Endothelial cell of umbilical vein (primary cell): ENCODE results near the gene C22orf39. TPM values are rescaled to one million over a fixed set of nuclear protein-coding genes. Genes with fewer than 3 reads are reported as not detected.

Experiments used
- BruUV-seq: library from RNA; stranded (reverse); fragments of 400-500 nt; replicated peaks from 2 replicates; lab custom pipeline; 2021; lab: Mats Ljungman, UMichigan
- CTCF ChIA-PET: fragments of 300-600, 350-600 bp; sonication (Branson Sonifier 250); formaldehyde crosslinking; loops from one replicate; lab custom pipeline; 2021; ENCODE audit warnings: antibody characterized with exemption, inconsistent platforms; lab: Charles Lee
- POLR2A ChIA-PET: fragments of 300-600, 350-600 bp; sonication (Branson Sonifier 250); formaldehyde crosslinking; loops from one replicate; lab custom pipeline; 2021; ENCODE audit warnings: antibody characterized with exemption, inconsistent platforms; lab: Charles Lee
- DNase-seq: peaks from one replicate; pipeline ENCODE4 v3.0.0-alpha.2; 2011; ENCODE audit warnings: low read depth, low spot score
- FAIRE-seq: peaks from 2 replicates; lab custom pipeline; 2011; peaks lifted over from hg19 to GRCh38; lab: Jason Lieb, UNC
- H2AFZ ChIP-seq: 2 replicates; pipeline ENCODE4 v1.6.0; 2012; ENCODE audit warnings: low read depth, low read length, control low read depth, inconsistent platforms
- H3K27ac ChIP-seq: 2 replicates; pipeline ENCODE4 v1.5.1; 2011; ENCODE audit warnings: low read depth, mild to moderate bottlenecking, control low read depth, low read length, moderate library complexity; ENCODE audit not compliant: insufficient read depth
- H3K27me3 ChIP-seq, 2 experiments: 2 replicates each; pipeline versions ENCODE4 v1.6.0 to v1.6.1; 2011; ENCODE audit warnings: low read length in 2 of 2, mixed read lengths in 1 of 2; ENCODE audit not compliant: control insufficient read depth in 2 of 2, insufficient read depth in 2 of 2
- H3K36me3 ChIP-seq, 2 experiments: 2 replicates in 1 of 2; 3 replicates in 1 of 2; pipeline ENCODE4 v1.5.1; 2011; ENCODE audit warnings: low read length in 2 of 2, mild to moderate bottlenecking in 1 of 2, moderate library complexity in 1 of 2; ENCODE audit not compliant: control insufficient read depth in 2 of 2, insufficient read depth in 2 of 2; ENCODE audit errors: extremely low read depth in 1 of 2
- H3K4me1 ChIP-seq: 3 replicates; pipeline ENCODE4 v1.5.1; 2011; ENCODE audit warnings: mild to moderate bottlenecking, low read length; ENCODE audit not compliant: control insufficient read depth, insufficient read depth; ENCODE audit errors: extremely low read depth
- H3K4me2 ChIP-seq: 2 replicates; pipeline ENCODE4 v1.6.1; 2011; ENCODE audit warnings: low read length, control low read depth, mixed read lengths; ENCODE audit not compliant: insufficient read depth
- H3K4me3 ChIP-seq, 3 experiments: fragments of 200-600 bp in 1 of 3; sonication (generic), shearing (Covaris generic) in 1 of 3; replicated peaks in 1 of 3; 2 replicates each; pipeline ENCODE4 v1.5.1; 2011 to 2016; ENCODE audit warnings: control low read depth in 3 of 3, low read length in 3 of 3, mild to moderate bottlenecking in 2 of 3, inconsistent platforms in 1 of 3, low read depth in 1 of 3, moderate library complexity in 1 of 3; ENCODE audit not compliant: insufficient read depth in 1 of 3
- H3K79me2 ChIP-seq: 2 replicates; pipeline ENCODE4 v1.6.0; 2012; ENCODE audit warnings: low read length, inconsistent platforms; ENCODE audit not compliant: control insufficient read depth, insufficient read depth
- H3K9ac ChIP-seq: replicated peaks from 2 replicates; pipeline ENCODE3; 2011; ENCODE audit warnings: low read length, control low read depth; ENCODE audit not compliant: insufficient read depth; ENCODE audit errors: extremely low read depth
- H3K9me1 ChIP-seq: replicated peaks from 3 replicates; pipeline ENCODE4 v1.6.0; 2011; ENCODE audit warnings: mild to moderate bottlenecking, low read length; ENCODE audit not compliant: control insufficient read depth, insufficient read depth; ENCODE audit errors: extremely low read depth
- H3K9me3 ChIP-seq: replicated peaks from 2 replicates; pipeline ENCODE4 v1.5.1; 2012; ENCODE audit warnings: low read length, inconsistent platforms; ENCODE audit not compliant: control insufficient read depth, insufficient read depth
- H4K20me1 ChIP-seq: replicated peaks from 2 replicates; pipeline ENCODE3; 2011; ENCODE audit warnings: mild to moderate bottlenecking, low read length; ENCODE audit not compliant: control insufficient read depth, insufficient read depth; ENCODE audit errors: extremely low read depth
- CTCF ChIP-seq, 2 donors: IDR thresholded peaks; 1 replicate in 1 of 2; 2 replicates in 1 of 2; pipeline ENCODE4 v1.5.1; 2011; ENCODE audit warnings: low read length in 2 of 2, mild to moderate bottlenecking in 2 of 2, moderate library complexity in 2 of 2, control low read depth in 1 of 2, inconsistent platforms in 1 of 2, low read depth in 1 of 2; ENCODE audit not compliant: insufficient read depth in 1 of 2; ENCODE audit errors: extremely low read depth in 1 of 2
- EZH2 ChIP-seq: IDR thresholded peaks from 2 replicates; pipeline ENCODE4 v1.6.1; 2012; ENCODE audit warnings: borderline replicate concordance, low read depth, mild to moderate bottlenecking, moderate library complexity, low read length, inconsistent platforms; ENCODE audit not compliant: severe bottlenecking
- FOS ChIP-seq: IDR thresholded peaks from 2 replicates; pipeline ENCODE4 v1.6.1; 2011; ENCODE audit warnings: mild to moderate bottlenecking, low read length, moderate library complexity, borderline replicate concordance; ENCODE audit not compliant: insufficient read depth
- GATA2 ChIP-seq: IDR thresholded peaks from 2 replicates; pipeline ENCODE4 v1.7.0; 2011; ENCODE audit warnings: low read depth, mild to moderate bottlenecking, moderate library complexity, mixed read lengths, low read length; ENCODE audit not compliant: insufficient read length, insufficient read depth
- JUN ChIP-seq: IDR thresholded peaks from 2 replicates; pipeline ENCODE4 v1.6.1; 2011; ENCODE audit warnings: borderline replicate concordance, low read depth; ENCODE audit not compliant: insufficient read length, insufficient read depth
- MAX ChIP-seq: IDR thresholded peaks from 2 replicates; pipeline ENCODE4 v1.6.1; 2011; ENCODE audit not compliant: insufficient read depth, insufficient read length
- MYC ChIP-seq: IDR thresholded peaks from one replicate; pipeline ENCODE4 v1.6.1; 2011; ENCODE audit warnings: mild to moderate bottlenecking, low read depth, low read length
- POLR2A ChIP-seq: IDR thresholded peaks from 2 replicates; pipeline ENCODE4 v1.6.1; 2012; ENCODE audit warnings: low read depth, mild to moderate bottlenecking, control low read depth, low read length
- POLR2AphosphoS5 ChIP-seq: IDR thresholded peaks from 2 replicates; pipeline ENCODE4 v1.6.1; 2012; ENCODE audit warnings: low read depth, mild to moderate bottlenecking, control low read depth, low read length, moderate library complexity; ENCODE audit not compliant: insufficient read depth
- dilution Hi-C: fragments of 300-500 bp; cut with MboI; formaldehyde crosslinking; loops from one replicate; pipeline ENCODE4 v1.15.0; 2019; ENCODE audit warnings: low sequenced_read_pairs; ENCODE audit not compliant: extremely low pct_ligation_motif_present
- intact Hi-C: fragments of 100-400 bp; cut with micrococcal nuclease; formaldehyde crosslinking; loops from one replicate; pipeline ENCODE4 v1.10.0; 2022
- polyA plus RNA-seq, 4 experiments: library from polyadenylated mRNA; depleted of rRNA in 3 of 4; stranded (reverse) in 3 of 4; unstranded in 1 of 4; fragments of >200 nt; gene quantifications; 2 replicates each; pipeline versions ENCODE4 v1.2.1 to v1.2.3, GENCODE V29; 2011 to 2012; ENCODE audit warnings: missing spikeins in 1 of 4
- total RNA-seq: library from RNA; stranded (reverse); gene quantifications from 2 replicates; pipeline ENCODE4 v1.2.3, GENCODE V29; 2021

Gene C22orf39
- total and polyA plus RNA-seq, 2 donors (not counting 3 experiments of a cell fraction or from before 2014, with no cell fraction given), result 26.1 to 28.0 TPM

DNA sequence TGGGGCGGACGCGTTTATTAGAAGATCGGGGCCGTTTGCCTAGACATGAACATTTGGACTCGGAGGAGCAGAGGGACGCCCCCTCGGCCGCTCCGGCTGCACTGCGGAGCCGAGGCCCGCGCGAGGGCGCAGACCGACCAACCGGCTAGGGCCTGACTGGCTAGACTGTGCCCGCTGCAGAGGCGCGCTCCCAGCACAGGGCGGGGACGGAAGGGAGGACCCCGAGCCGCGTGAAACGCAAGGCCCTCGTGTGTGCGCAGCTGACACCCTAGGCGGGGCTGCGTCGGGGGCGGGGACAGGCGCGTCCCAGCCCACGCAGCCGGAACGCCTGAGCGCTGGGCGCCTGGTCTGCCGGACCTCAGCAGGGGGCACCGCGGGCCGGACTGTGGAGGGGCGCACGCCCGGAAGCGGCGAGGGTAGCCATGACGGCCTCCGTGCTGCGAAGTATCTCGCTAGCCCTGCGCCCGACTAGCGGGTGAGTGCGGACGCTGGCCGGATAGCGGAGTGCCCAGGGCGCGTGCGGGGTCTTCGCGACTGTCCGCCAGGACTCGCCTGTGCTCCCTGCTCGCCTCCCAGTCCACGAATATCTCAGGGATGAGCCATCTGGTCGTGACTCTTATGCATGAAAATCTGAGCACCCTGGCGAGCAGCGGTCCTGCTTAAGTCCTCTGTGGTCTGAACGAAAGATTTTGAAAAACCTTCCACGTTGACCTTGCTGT lies 15.2 kb downstream of the C22orf39 start, which contains the start of gene MRPL40:
TSS of gene MRPL40 (plus strand) at position 413 of the 719 bp plus-strand sequence. CDS start at position 423, 10 bp downstream.
- Histone ChIP-seq H3K9me3 (no peaks in the 10 kb centered on the region), H3K27me3 (no peaks in the 10 kb centered on the region), H3K9me1 (no peaks in the 10 kb centered on the region), H3K9ac (peak within 1 kb of the TSS; percentile 92), H3K27ac (peak within 1 kb of the TSS; percentile 75), H3K79me2 (peaks cover 43% of the 10 kb centered on the region), H2AFZ (peak within 1 kb of the TSS; percentile 66), H4K20me1 (no peaks in the 10 kb centered on the region), H3K4me1 (peaks cover 17% of the 10 kb centered on the region), H3K36me3 (peaks cover 5% of the 10 kb centered on the region in 2 experiments), H3K4me3 (peak within 1 kb of the TSS; percentile 86 to 88 (median 86)), H3K4me2 (peak within 1 kb of the TSS; percentile 82)
- peak; percentile 83 for TF ChIP-seq MYC
- peak; percentile 95 for TF ChIP-seq POLR2A
- no peak for TF ChIP-seq CTCF (IDR thresholded peaks at IDR 0.05; ENCODE audit: extremely low read depth in 1 of 2, insufficient read depth in 1 of 2, low read depth in 1 of 2, low read length in 2 of 2)
- TF ChIP-seq FOS, result peak; percentile 18
- TF ChIP-seq GATA2, result no peak
- no peak for TF ChIP-seq JUN
- TF ChIP-seq MAX, result peak; percentile 45
- no peak for TF ChIP-seq EZH2
- peak; percentile 96 for TF ChIP-seq POLR2AphosphoS5
- dilution Hi-C loops (no loop called here), intact Hi-C loops (loop anchor here (1.0 to 2.0 kb wide), 3 partner anchors 15 to 253 kb away; partner anchors contain the start of genes C22orf39, CDC45, SLC25A1 and UFD1)
- FAIRE-seq (peak; percentile 88), DNase-seq (peak; percentile 94)
- no TSS peak for BruUV-seq
- ChIA-PET POLR2A (interaction anchor here (0.5 to 1.4 kb wide), 2 partner anchors 12 to 100 kb away, joined by 3 to 6 read pairs; no protein-coding TSS in a partner anchor), CTCF (interaction anchor here (0.7 to 2.1 kb wide), 6 partner anchors 12 to 252 kb away, joined by 3 to 6 read pairs (median 4); partner anchors contain the start of gene C22orf39)
